Aorta (tissue), 4 donors: ENCODE results near the gene RASA3. TPM values are rescaled to one million over a fixed set of nuclear protein-coding genes. Genes with fewer than 3 reads are reported as not detected.

Source experiments
- polyA plus RNA-seq, 2 donors: library from polyadenylated mRNA; stranded (reverse); fragments of 200-250 nt; gene quantifications; one replicate each; pipeline ENCODE4 v1.2.3, GENCODE V29; 2013
- total RNA-seq, 2 donors: library from RNA; stranded (reverse); fragmentation: NEBNext Ultra II Directional; extraction: Animal tissue kit (Norgen Biotek cat#: 25700); gene quantifications; one replicate each; pipeline ENCODE4 v1.2.1, GENCODE V29; 2021
- donor health status: healthy with polysubstance abuse.
- donor health status: Bipolar disorder and iron deficiency.
- donor health status: DM: no; HTN: no; CAD: no.
- donor health status: DM: yes; HTN: yes; CAD: no.

Gene RASA3
- total and polyA plus RNA-seq, 4 donors, result 8.1 to 42.3 (median 28.9) TPM

Other genes starting within 250 kb of the RASA3 start
- gene C13orf46, start 158.5 kb downstream of the RASA3 start, total RNA-seq, result 1 to 10 TPM; 2.1 to 3.5 TPM
- gene C13orf46, start 158.5 kb downstream of the RASA3 start, polyA plus RNA-seq, result under 1 TPM; 0.13 to 0.43 TPM
- gene CFAP97D2, start 46.6 kb upstream of the RASA3 start, total RNA-seq, result not detected
- not detected for gene CFAP97D2, start 46.6 kb upstream of the RASA3 start, polyA plus RNA-seq
- gene CDC16, start 102.3 kb upstream of the RASA3 start, total RNA-seq, result 10 to 100 TPM; 47.5 to 65.2 TPM
- gene CDC16, start 102.3 kb upstream of the RASA3 start, polyA plus RNA-seq, result 10 to 100 TPM; 31.1 to 86.9 TPM
- 10 to 100 TPM; 40.5 to 62.2 TPM for gene UPF3A, start 149.0 kb upstream of the RASA3 start, total RNA-seq
- 100 to 1,000 TPM in 1 of 2 donors, 10 to 100 TPM in 1; 56.3 to 110 TPM for gene UPF3A, start 149.0 kb upstream of the RASA3 start, polyA plus RNA-seq
- 10 to 100 TPM; 15.5 to 16.4 TPM for gene CHAMP1, start 181.9 kb upstream of the RASA3 start, total RNA-seq
- gene CHAMP1, start 181.9 kb upstream of the RASA3 start, polyA plus RNA-seq, result 1 to 10 TPM; 5.2 to 6.5 TPM